Measurements from ENCODE around the gene ZBTB43.

The ZBTB43 gene

GRCh38 chr9:126857261-126857960 is 52.6 kb downstream of the ZBTB43 start:
- DNase-seq (ENCODE audit: insufficient read length, low spot score) = no peak

GRCh38 chr9:126859111-126859510 is 54.3 kb downstream of the ZBTB43 start:
- FAIRE-seq (no peak), DNase-seq (ENCODE audit: insufficient read length, low spot score) (no peak)
- TF ChIP-seq CTCF (IDR thresholded peaks at IDR 0.05; ENCODE audit: insufficient read depth, missing control alignments) = no peak

More at GRCh38 chr9:126857261-126857960, 52.6 kb downstream of the ZBTB43 start:
- no peak for TF ChIP-seq CTCF (IDR thresholded peaks at IDR 0.05; ENCODE audit: insufficient read depth, missing control alignments)
- no peak for FAIRE-seq

- peak; percentile 32 for DNase-seq (ENCODE audit: insufficient read length, low spot score)
Measured at GRCh38 chr9:126860077-126860756, 55.4 kb downstream of the ZBTB43 start, which contains the start of gene ZBTB34. Gene ZBTB34 (plus strand): TSS chr9:126860639. CDS start chr9:126879400, 18,761 bp downstream.

GRCh38 chr9:126860757-126861466 is 56.1 kb downstream of the ZBTB43 start:
- no peak for TF ChIP-seq CTCF (IDR thresholded peaks at IDR 0.05; ENCODE audit: insufficient read depth, missing control alignments)
- DNase-seq (ENCODE audit: insufficient read length, low spot score) (no peak), FAIRE-seq (no peak)

More at GRCh38 chr9:126860077-126860756, 55.4 kb downstream of the ZBTB43 start, which contains the start of gene ZBTB34:
- TF ChIP-seq CTCF (IDR thresholded peaks at IDR 0.05; ENCODE audit: insufficient read depth, missing control alignments) = peak; percentile 72
- no peak for FAIRE-seq

GRCh38 chr9:126861707-126862103 is 56.9 kb downstream of the ZBTB43 start:
- FAIRE-seq = no peak
- DNase-seq (ENCODE audit: insufficient read length, low spot score) = no peak

GRCh38 chr9:126862104-126862761 is 57.4 kb downstream of the ZBTB43 start:
- DNase-seq (ENCODE audit: insufficient read length, low spot score) (no peak), FAIRE-seq (no peak)
- TF ChIP-seq CTCF (IDR thresholded peaks at IDR 0.05; ENCODE audit: insufficient read depth, missing control alignments) = no peak

More at GRCh38 chr9:126861707-126862103, 56.9 kb downstream of the ZBTB43 start:
- TF ChIP-seq CTCF (IDR thresholded peaks at IDR 0.05; ENCODE audit: insufficient read depth, missing control alignments) = no peak
